Hepatocyte (in vitro differentiated cells): ENCODE results near the gene RBL1. TPM values are rescaled to one million over a fixed set of nuclear protein-coding genes. Genes with fewer than 3 reads are reported as not detected.

ENCODE experiments used
- DNase-seq: peaks from one replicate; pipeline ENCODE4 v3.0.0-alpha.2; 2016; ENCODE audit warnings: low spot score
- H2AFZ ChIP-seq: fragments of 200-600 bp; sonication (generic); 2 replicates; pipeline ENCODE4 v1.6.0; 2016; ENCODE audit warnings: antibody characterized with exemption, mild to moderate bottlenecking
- H3K27ac ChIP-seq: fragments of 200-600 bp; sonication (generic); 2 replicates; pipeline ENCODE4 v1.5.1; 2016; ENCODE audit warnings: mild to moderate bottlenecking
- H3K27me3 ChIP-seq: fragments of 200-600 bp; sonication (generic); 2 replicates; pipeline ENCODE4 v1.6.1; 2016
- H3K36me3 ChIP-seq: fragments of 200-600 bp; sonication (generic); replicated peaks from 2 replicates; pipeline ENCODE4 v1.5.1; 2016; ENCODE audit warnings: low read depth; ENCODE audit not compliant: insufficient read depth
- H3K4me1 ChIP-seq: fragments of 200-600 bp; sonication (generic); 2 replicates; pipeline ENCODE4 v1.5.1; 2016; ENCODE audit warnings: mild to moderate bottlenecking, moderate library complexity; ENCODE audit not compliant: insufficient read depth
- H3K4me2 ChIP-seq: fragments of 200-600 bp; sonication (generic); 2 replicates; pipeline ENCODE4 v1.6.0; 2016
- H3K4me3 ChIP-seq: fragments of 200-600 bp; sonication (generic); 2 replicates; pipeline ENCODE4 v1.5.1; 2016; ENCODE audit warnings: mild to moderate bottlenecking
- H3K79me2 ChIP-seq: fragments of 200-600 bp; sonication (generic); 2 replicates; pipeline ENCODE4 v1.6.0; 2017; ENCODE audit warnings: mild to moderate bottlenecking
- H3K9me2 ChIP-seq: fragments of 200-600 bp; sonication (generic); replicated peaks from 2 replicates; pipeline ENCODE4 v1.6.0; 2017; ENCODE audit warnings: mild to moderate bottlenecking; ENCODE audit not compliant: insufficient read depth
- H3K9me3 ChIP-seq: fragments of 200-600 bp; sonication (generic); 2 replicates; pipeline ENCODE4 v1.5.1; 2016; ENCODE audit warnings: low read depth, mild to moderate bottlenecking
- H4K20me1 ChIP-seq: fragments of 200-600 bp; sonication (generic); 2 replicates; pipeline ENCODE4 v1.6.0; 2016; ENCODE audit warnings: mild to moderate bottlenecking; ENCODE audit not compliant: insufficient read depth, poor library complexity, severe bottlenecking
- EZH2 ChIP-seq: fragments of 200-600 bp; sonication (generic); IDR thresholded peaks from 2 replicates; pipeline ENCODE4 v1.6.1; 2016; ENCODE audit warnings: antibody characterized with exemption, mild to moderate bottlenecking, borderline replicate concordance
- EZH2phosphoT487 ChIP-seq: fragments of 200-600 bp; sonication (generic); IDR thresholded peaks from one replicate; pipeline ENCODE4 v1.6.1; 2018; ENCODE audit warnings: antibody characterized with exemption, mild to moderate bottlenecking, low read depth, moderate library complexity; ENCODE audit not compliant: unreplicated experiment, severe bottlenecking
- WGBS: methylation state at CpG from one replicate; pipeline ENCODE4 v1.1.6; 2016; ENCODE audit warnings: low lambda C conversion rate; ENCODE audit errors: missing lambda C conversion rate; 5-methylcytosine and 5-hydroxymethylcytosine counted together
- polyA plus RNA-seq: library from polyadenylated mRNA; unstranded; fragments of >200 nt; fragmentation: Nextera tagmentation; extraction: Ambion mirVana; gene quantifications from 2 replicates; pipeline ENCODE4 v1.2.1, GENCODE V29; 2016
- total RNA-seq: library from RNA; depleted of rRNA; stranded (reverse); fragments of >200 nt; gene quantifications from 2 replicates; pipeline ENCODE4 v1.2.3, GENCODE V29; 2014
- TF ChIP-seq, protein P1 (sequence below): fragments of 200-600 bp; sonication (generic); IDR thresholded peaks from 2 replicates; pipeline ENCODE4 v1.5.1; 2016; ENCODE audit warnings: antibody characterized with exemption, mild to moderate bottlenecking; ENCODE audit not compliant: poor library complexity

Gene RBL1
- total and polyA plus RNA-seq, 2 experiments from 2014 or later = 2.5 to 7.5 TPM

DNA sequence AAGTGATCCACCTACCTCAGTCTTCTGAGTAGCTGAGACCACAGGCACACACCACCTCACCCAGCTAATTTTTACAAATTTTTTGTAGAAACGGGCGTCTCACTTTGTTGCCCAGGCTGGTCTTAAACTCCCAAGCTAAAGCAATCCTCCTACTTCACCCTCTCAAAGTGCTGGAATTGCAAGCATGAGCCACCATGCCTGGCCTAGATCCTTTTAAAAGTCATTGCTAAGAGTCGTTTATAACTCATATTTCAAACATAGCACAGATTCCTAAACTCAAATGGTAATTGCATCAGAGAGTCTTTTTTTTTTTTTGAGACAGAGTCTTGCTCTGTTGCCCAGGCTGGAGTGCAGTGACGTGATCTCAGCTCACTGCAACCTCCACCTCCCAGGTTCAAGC, 136.6 kb downstream of the RBL1 start:
- WGBS = 79% methylated on average over 4 of the region's 4 CpGs
- H3K27me3 ChIP-seq = no peaks in the 10 kb centered on the region
- H4K20me1 ChIP-seq = no peaks in the 10 kb centered on the region
- H3K36me3 ChIP-seq = no peaks in the 10 kb centered on the region
- H3K79me2 ChIP-seq = no peaks in the 10 kb centered on the region
- H3K4me3 ChIP-seq = no peak overlapping the region
- H3K27ac ChIP-seq = no peak overlapping the region
- no peak overlapping the region for H3K4me2 ChIP-seq
- H3K9me2 ChIP-seq = no peaks in the 10 kb centered on the region
- H3K9me3 ChIP-seq = no peaks in the 10 kb centered on the region
- H2AFZ ChIP-seq = no peak overlapping the region
- DNase-seq = no peak
- TF ChIP-seq EZH2phosphoT487 (no peak), EZH2 (no peak)
- TF ChIP-seq, protein P1, sequence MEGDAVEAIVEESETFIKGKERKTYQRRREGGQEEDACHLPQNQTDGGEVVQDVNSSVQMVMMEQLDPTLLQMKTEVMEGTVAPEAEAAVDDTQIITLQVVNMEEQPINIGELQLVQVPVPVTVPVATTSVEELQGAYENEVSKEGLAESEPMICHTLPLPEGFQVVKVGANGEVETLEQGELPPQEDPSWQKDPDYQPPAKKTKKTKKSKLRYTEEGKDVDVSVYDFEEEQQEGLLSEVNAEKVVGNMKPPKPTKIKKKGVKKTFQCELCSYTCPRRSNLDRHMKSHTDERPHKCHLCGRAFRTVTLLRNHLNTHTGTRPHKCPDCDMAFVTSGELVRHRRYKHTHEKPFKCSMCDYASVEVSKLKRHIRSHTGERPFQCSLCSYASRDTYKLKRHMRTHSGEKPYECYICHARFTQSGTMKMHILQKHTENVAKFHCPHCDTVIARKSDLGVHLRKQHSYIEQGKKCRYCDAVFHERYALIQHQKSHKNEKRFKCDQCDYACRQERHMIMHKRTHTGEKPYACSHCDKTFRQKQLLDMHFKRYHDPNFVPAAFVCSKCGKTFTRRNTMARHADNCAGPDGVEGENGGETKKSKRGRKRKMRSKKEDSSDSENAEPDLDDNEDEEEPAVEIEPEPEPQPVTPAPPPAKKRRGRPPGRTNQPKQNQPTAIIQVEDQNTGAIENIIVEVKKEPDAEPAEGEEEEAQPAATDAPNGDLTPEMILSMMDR = no peak
- no peaks in the 10 kb centered on the region for H3K4me1 ChIP-seq

DNA sequence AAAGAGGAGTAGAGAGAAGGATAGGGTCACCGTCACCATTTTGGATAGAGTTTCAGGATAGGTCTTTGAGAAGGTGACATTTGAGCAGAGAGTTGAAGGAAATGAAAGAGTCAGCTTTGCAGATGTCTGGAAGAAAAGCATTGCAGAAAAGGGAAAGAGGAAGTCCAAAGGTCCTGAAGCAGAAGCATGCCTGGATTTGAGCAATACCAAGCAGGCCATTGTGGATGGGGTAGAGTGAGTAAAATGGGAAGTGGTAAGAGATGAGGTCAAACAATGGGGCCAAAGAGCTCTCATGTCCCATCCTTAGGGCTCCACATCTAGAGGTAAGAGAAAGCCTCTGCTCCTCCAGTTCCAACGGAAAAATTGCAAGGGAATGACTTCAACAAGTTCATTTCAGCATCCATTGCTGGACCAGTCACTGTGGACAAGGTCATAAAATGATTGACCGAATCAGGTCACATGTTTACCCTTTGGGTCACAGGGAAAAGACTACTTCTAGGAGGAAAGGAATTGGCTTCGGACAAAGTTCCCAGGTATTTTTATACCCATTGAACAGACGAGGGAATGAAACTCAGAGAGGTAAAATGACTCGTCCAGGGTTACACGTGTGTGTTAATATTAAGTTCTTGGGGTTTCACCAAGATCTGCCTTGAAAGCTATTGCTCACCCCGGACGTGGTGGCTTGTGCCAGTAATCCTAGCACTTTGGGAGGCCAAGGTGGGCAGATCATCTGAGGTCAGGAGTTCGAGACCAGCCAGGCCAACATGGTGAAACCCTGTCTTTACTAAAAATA, 137.7 kb downstream of the RBL1 start:
- Histone ChIP-seq H3K4me2 (no peak overlapping the region), H2AFZ (no peak overlapping the region), H4K20me1 (no peaks in the 10 kb centered on the region), H3K4me3 (no peak overlapping the region), H3K9me3 (no peaks in the 10 kb centered on the region), H3K27ac (no peak overlapping the region), H3K4me1 (no peaks in the 10 kb centered on the region), H3K27me3 (no peaks in the 10 kb centered on the region), H3K36me3 (no peaks in the 10 kb centered on the region), H3K79me2 (no peaks in the 10 kb centered on the region), H3K9me2 (no peaks in the 10 kb centered on the region)
- 93% methylated on average over 10 of the region's 10 CpGs for WGBS
- no peak for DNase-seq
- TF ChIP-seq EZH2phosphoT487 (no peak), EZH2 (no peak)
- TF ChIP-seq, protein P1 = no peak

DNA sequence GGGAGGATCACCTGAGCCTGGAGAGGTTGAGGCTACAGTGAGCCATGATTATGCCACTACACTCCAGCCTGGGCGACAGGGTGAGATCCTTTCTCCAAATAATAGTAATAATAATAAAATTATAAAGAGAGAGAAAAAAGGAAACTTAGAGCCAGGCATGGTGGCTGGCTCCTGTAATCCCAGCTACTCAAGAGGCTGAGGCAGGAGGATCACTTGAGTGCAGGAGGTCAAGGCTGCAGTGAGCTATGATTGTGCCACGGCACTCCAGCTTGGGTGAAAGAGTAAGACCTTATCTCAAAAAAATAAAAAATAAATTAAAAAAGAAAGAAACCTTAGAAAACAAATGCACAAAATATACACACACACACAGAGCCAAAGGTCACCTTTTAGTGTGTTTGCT, 139.1 kb downstream of the RBL1 start:
- 92% methylated on average over 2 of the region's 2 CpGs for WGBS
- Histone ChIP-seq H3K4me2 (no peak overlapping the region), H3K27me3 (no peaks in the 10 kb centered on the region), H3K4me3 (no peak overlapping the region), H2AFZ (no peak overlapping the region), H3K36me3 (no peaks in the 10 kb centered on the region), H3K79me2 (no peaks in the 10 kb centered on the region), H4K20me1 (no peaks in the 10 kb centered on the region), H3K4me1 (peaks cover 6% of the 10 kb centered on the region), H3K27ac (no peak overlapping the region), H3K9me3 (no peaks in the 10 kb centered on the region), H3K9me2 (no peaks in the 10 kb centered on the region)
- TF ChIP-seq EZH2phosphoT487 = no peak
- TF ChIP-seq EZH2 = no peak
- TF ChIP-seq, protein P1 = no peak
- DNase-seq = no peak
